Dedifferentiated amniotic fluid mesenchymal stem cell (primary cell): ENCODE measurements around the gene DICER1.
A peak's percentile ranks its signal among the peaks of the same experiment; 100 is the strongest.

Experiments used
- DNase-seq: peaks from one replicate; pipeline ENCODE4 v3.0.0-alpha.2; 2016; ENCODE audit errors: extremely low spot score

DICER1 gene

GRCh38 chr14:95125915-95126314 lies 31.4 kb downstream of the DICER1 start:
- no peak for DNase-seq

- DNase-seq = no peak
Observed at GRCh38 chr14:95125221-95125620, 32.1 kb downstream of the DICER1 start.

GRCh38 chr14:95123891-95124579 lies 33.3 kb downstream of the DICER1 start:
- DNase-seq = no peak

- DNase-seq = no peak
Observed at GRCh38 chr14:95122621-95122945, 34.7 kb downstream of the DICER1 start.

GRCh38 chr14:95121911-95122620 lies 35.3 kb downstream of the DICER1 start:
- no peak for DNase-seq

GRCh38 chr14:95119336-95119735 lies 38.0 kb downstream of the DICER1 start:
- DNase-seq = no peak

GRCh38 chr14:95117937-95118721 lies 39.2 kb downstream of the DICER1 start:
- peak; percentile 18 for DNase-seq

- DNase-seq = no peak
Observed at GRCh38 chr14:95113476-95113875, 43.9 kb downstream of the DICER1 start.

- no peak for DNase-seq
Observed at GRCh38 chr14:95111507-95112164, 45.7 kb downstream of the DICER1 start.

- no peak for DNase-seq
Observed at GRCh38 chr14:95110178-95110577, 47.2 kb downstream of the DICER1 start.

GRCh38 chr14:95107711-95108110 lies 49.6 kb downstream of the DICER1 start:
- DNase-seq = no peak

GRCh38 chr14:95106971-95107370 lies 50.4 kb downstream of the DICER1 start:
- DNase-seq = no peak

GRCh38 chr14:95104911-95105310 lies 52.4 kb downstream of the DICER1 start:
- no peak for DNase-seq

GRCh38 chr14:95102680-95103044 lies 54.7 kb downstream of the DICER1 start:
- no peak for DNase-seq

GRCh38 chr14:95101736-95102679 lies 55.3 kb downstream of the DICER1 start:
- DNase-seq = no peak

GRCh38 chr14:95098984-95099599 lies 58.2 kb downstream of the DICER1 start:
- DNase-seq = peak; percentile 46

GRCh38 chr14:95097385-95097784 lies 59.9 kb downstream of the DICER1 start:
- DNase-seq = peak; percentile 59

GRCh38 chr14:95096476-95096875 lies 60.9 kb downstream of the DICER1 start:
- DNase-seq = no peak

GRCh38 chr14:95095996-95096395 lies 61.3 kb downstream of the DICER1 start:
- no peak for DNase-seq

GRCh38 chr14:95092723-95093122 lies 64.6 kb downstream of the DICER1 start:
- no peak for DNase-seq

GRCh38 chr14:95091581-95091980 lies 65.7 kb downstream of the DICER1 start:
- no peak for DNase-seq
